Lower leg skin (tissue), 3 donors: Measurements from ENCODE around the gene C19orf67.

Experiments
- CTCF ChIP-seq, 3 donors: fragments of 450-650 bp; IDR thresholded peaks; one replicate each; pipeline ENCODE4 v1.5.1; 2016; ENCODE audit warnings: antibody characterized with exemption in 3 of 3, mild to moderate bottlenecking in 3 of 3, moderate library complexity in 2 of 3
- POLR2A ChIP-seq, 2 donors: fragments of 450-650 bp; IDR thresholded peaks; one replicate each; pipeline ENCODE4 v1.6.1; 2016 to 2017; ENCODE audit warnings: antibody characterized with exemption in 2 of 2, mild to moderate bottlenecking in 1 of 2, moderate library complexity in 1 of 2

- TF ChIP-seq CTCF (IDR thresholded peaks at IDR 0.05) (no peak), POLR2A (IDR thresholded peaks at IDR 0.05) (no peak)
Observed at GRCh38 chr19:14055396-14055795, 30.2 kb downstream of the C19orf67 start.
